Muscle layer of duodenum (tissue), 2 donors: ENCODE measurements around the gene KIAA1217.

Experiments used
- H3K27ac ChIP-seq: one replicate; pipeline ENCODE4 v1.7.0; 2013; ENCODE audit warnings: mild to moderate bottlenecking, low read length
- H3K27me3 ChIP-seq: one replicate; pipeline ENCODE4 v1.7.0; 2013; ENCODE audit warnings: low read depth, mild to moderate bottlenecking, control low read depth, low read length
- H3K36me3 ChIP-seq, 2 donors: one replicate each; pipeline ENCODE4 v1.7.0; 2013; ENCODE audit warnings: low read length in 2 of 2, control low read depth in 1 of 2, mild to moderate bottlenecking in 1 of 2; ENCODE audit not compliant: insufficient read depth in 2 of 2, control insufficient read depth in 1 of 2
- H3K4me1 ChIP-seq, 2 donors: one replicate each; pipeline ENCODE4 v1.7.0; 2013; ENCODE audit warnings: low read length in 2 of 2, mild to moderate bottlenecking in 2 of 2, control low read depth in 1 of 2, moderate library complexity in 1 of 2; ENCODE audit not compliant: insufficient read depth in 2 of 2, control insufficient read depth in 1 of 2
- H3K4me3 ChIP-seq, 2 donors: one replicate each; pipeline ENCODE4 v1.7.0; 2013; ENCODE audit warnings: low read length in 2 of 2, low read depth in 1 of 2, mild to moderate bottlenecking in 1 of 2
- H3K9me3 ChIP-seq, 2 donors: one replicate each; pipeline ENCODE4 v1.7.0; 2013; ENCODE audit warnings: low read length in 2 of 2, control low read depth in 1 of 2, mild to moderate bottlenecking in 1 of 2; ENCODE audit not compliant: control insufficient read depth in 1 of 2
- donor health status: healthy.

Gene KIAA1217

DNA sequence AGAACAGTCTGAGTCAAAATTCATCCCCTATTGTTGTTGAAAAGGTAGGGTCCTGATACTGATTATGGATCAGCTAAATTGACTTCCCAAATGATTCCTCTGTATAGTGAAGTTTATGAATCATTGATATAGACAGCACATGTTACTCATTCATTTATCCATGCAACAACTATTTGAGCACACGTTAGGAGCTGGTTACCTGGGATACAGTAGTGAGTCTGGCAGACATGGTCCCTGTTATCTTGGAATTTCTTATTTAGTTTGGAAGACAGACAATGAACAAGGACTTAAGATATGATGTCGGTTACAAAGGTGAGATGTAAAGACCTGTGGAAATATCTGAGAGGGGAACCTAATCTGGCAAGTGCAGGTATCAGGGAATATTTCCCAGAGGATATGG lies 28.0 kb upstream of the KIAA1217 start:
- no peaks in the 10 kb centered on the region for H3K36me3 ChIP-seq
- H3K27ac ChIP-seq, result no peak overlapping the region
- H3K27me3 ChIP-seq, result no peaks in the 10 kb centered on the region
- no peaks in the 10 kb centered on the region for H3K4me1 ChIP-seq
- H3K9me3 ChIP-seq, result peaks cover 0 to 8% of the 10 kb centered on the region in 2 donors
- no peak overlapping the region for H3K4me3 ChIP-seq

- Histone ChIP-seq H3K36me3 (no peaks in the 10 kb centered on the region), H3K9me3 (no peaks in the 10 kb centered on the region), H3K27ac (no peak overlapping the region)
Observed at GRCh38 chr10:24184455-24184854, 24.5 kb upstream of the KIAA1217 start.

DNA sequence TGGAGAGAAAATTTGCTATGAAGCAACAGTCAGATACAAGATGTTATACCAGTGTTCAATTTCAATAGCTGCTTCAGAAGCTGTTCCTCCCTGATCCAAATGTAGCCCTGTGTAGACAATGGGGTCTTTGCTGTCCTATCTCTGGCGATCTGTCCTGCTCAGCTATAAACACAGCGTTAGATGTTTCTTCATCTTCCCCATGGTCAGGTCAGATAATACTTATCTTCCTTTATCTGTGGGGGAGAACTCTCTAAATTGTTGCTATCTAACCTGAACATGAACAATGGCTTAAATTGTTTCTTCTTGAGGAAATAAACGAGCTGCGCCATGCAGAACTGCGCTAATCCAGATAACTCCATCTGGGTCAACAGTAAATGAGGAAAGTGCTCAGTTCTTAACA lies 15.6 kb upstream of the KIAA1217 start:
- H3K27me3 ChIP-seq, result no peaks in the 10 kb centered on the region
- no peaks in the 10 kb centered on the region for H3K9me3 ChIP-seq
- no peaks in the 10 kb centered on the region for H3K36me3 ChIP-seq
- peaks cover 0 to 8% of the 10 kb centered on the region in 2 donors for H3K4me1 ChIP-seq
- H3K4me3 ChIP-seq, result no peak overlapping the region
- no peak overlapping the region for H3K27ac ChIP-seq

More at GRCh38 chr10:24184455-24184854, 24.5 kb upstream of the KIAA1217 start:
- Histone ChIP-seq H3K4me3 (no peak overlapping the region), H3K27me3 (no peaks in the 10 kb centered on the region), H3K4me1 (no peaks in the 10 kb centered on the region)

GRCh38 chr10:24197263-24197662 lies 11.7 kb upstream of the KIAA1217 start:
- Histone ChIP-seq H3K9me3 (no peaks in the 10 kb centered on the region), H3K27me3 (no peaks in the 10 kb centered on the region), H3K4me1 (peaks cover 0 to 8% of the 10 kb centered on the region in 2 donors), H3K36me3 (no peaks in the 10 kb centered on the region), H3K4me3 (no peak overlapping the region), H3K27ac (no peak overlapping the region)

GRCh38 chr10:24201503-24202180 lies 7.3 kb upstream of the KIAA1217 start:
- Histone ChIP-seq H3K9me3 (no peaks in the 10 kb centered on the region), H3K4me3 (no peak overlapping the region), H3K36me3 (no peaks in the 10 kb centered on the region), H3K4me1 (peaks cover 0 to 3% of the 10 kb centered on the region in 2 donors), H3K27ac (no peak overlapping the region), H3K27me3 (no peaks in the 10 kb centered on the region)

DNA sequence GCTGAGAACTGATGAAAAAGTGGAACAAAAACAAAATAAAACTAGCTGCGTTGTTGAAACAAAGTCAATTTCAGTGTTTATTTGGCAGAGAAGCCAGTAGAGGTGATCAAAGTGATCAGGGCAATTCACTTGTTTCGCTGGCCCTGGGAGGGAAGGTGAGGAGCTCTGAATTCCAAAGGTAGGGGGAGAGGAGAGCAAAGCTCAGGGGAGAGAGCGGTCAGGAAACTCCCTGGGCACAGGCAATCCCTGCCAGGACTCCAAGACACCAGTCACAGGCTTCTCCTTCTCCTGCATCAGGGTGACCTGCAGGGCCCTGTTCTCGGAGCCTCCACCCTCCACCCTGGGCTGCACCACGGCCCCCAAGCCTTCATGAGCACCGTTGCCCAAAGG lies 6.8 kb upstream of the KIAA1217 start:
- Histone ChIP-seq H3K27me3 (no peaks in the 10 kb centered on the region), H3K9me3 (no peaks in the 10 kb centered on the region), H3K36me3 (no peaks in the 10 kb centered on the region), H3K4me3 (no peak overlapping the region), H3K27ac (no peak overlapping the region), H3K4me1 (no peaks in the 10 kb centered on the region)

GRCh38 chr10:24205821-24206220 lies 3.1 kb upstream of the KIAA1217 start:
- H3K4me1 ChIP-seq, result peaks cover 5 to 10% of the 10 kb centered on the region in 2 donors
- no peaks in the 10 kb centered on the region for H3K9me3 ChIP-seq
- no peaks in the 10 kb centered on the region for H3K27me3 ChIP-seq
- H3K4me3 ChIP-seq, result no peak overlapping the region
- H3K36me3 ChIP-seq, result no peaks in the 10 kb centered on the region
- H3K27ac ChIP-seq, result no peak overlapping the region

DNA sequence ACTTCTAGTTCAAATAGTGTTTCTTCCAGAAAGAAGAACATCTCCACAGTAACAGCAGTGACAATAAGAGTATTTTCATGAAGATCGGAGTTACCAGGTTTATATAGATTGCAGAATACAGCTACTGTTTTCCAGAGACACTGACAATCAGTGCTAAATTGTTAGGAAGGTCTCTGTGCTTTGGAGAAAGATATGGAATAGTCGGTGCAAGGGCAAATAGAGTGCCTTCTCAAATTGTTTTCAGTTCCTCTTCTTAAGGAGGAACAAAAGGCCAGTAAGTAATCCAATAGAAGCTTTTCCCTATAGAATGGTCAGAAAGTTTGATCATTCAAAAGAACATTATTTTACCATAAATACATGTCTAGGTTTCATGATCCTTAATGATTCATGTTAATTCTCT lies 2.6 kb upstream of the KIAA1217 start:
- Histone ChIP-seq H3K4me1 (peaks cover 5 to 10% of the 10 kb centered on the region in 2 donors), H3K36me3 (no peaks in the 10 kb centered on the region), H3K27ac (no peak overlapping the region), H3K27me3 (no peaks in the 10 kb centered on the region), H3K9me3 (no peaks in the 10 kb centered on the region), H3K4me3 (no peak overlapping the region)

DNA sequence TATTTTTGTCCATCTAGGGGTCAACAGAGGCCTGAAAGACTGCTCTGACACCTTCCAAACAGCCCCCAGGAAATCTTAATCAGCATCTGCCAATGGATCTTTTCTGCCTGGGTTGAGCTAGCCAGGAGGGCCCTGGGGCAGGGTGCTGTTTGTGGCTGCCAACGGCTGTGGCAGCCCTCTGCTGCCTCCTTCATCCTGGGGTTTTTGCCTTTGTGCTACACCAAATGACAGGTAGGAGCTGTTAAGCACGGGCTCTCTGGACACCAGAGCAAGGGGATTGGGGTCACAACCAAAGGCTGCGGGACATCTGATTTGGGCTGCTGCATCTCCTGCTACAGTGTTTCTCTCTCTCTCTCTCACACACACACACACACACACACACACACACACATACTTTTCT lies 2.0 kb upstream of the KIAA1217 start:
- H3K27me3 ChIP-seq, result no peaks in the 10 kb centered on the region
- H3K4me1 ChIP-seq, result peaks cover 5 to 10% of the 10 kb centered on the region in 2 donors
- H3K27ac ChIP-seq, result peak overlapping the region; percentile 80
- H3K4me3 ChIP-seq, result no peak overlapping the region
- H3K9me3 ChIP-seq, result no peaks in the 10 kb centered on the region
- no peaks in the 10 kb centered on the region for H3K36me3 ChIP-seq

GRCh38 chr10:24207341-24207740 lies 1.6 kb upstream of the KIAA1217 start:
- peak overlapping the region in 1 of 2 donors; percentile 77 for H3K4me3 ChIP-seq
- H3K4me1 ChIP-seq, result peaks cover 5 to 10% of the 10 kb centered on the region in 2 donors
- no peaks in the 10 kb centered on the region for H3K36me3 ChIP-seq
- no peaks in the 10 kb centered on the region for H3K9me3 ChIP-seq
- H3K27me3 ChIP-seq, result no peaks in the 10 kb centered on the region
- peak overlapping the region; percentile 80 for H3K27ac ChIP-seq

DNA sequence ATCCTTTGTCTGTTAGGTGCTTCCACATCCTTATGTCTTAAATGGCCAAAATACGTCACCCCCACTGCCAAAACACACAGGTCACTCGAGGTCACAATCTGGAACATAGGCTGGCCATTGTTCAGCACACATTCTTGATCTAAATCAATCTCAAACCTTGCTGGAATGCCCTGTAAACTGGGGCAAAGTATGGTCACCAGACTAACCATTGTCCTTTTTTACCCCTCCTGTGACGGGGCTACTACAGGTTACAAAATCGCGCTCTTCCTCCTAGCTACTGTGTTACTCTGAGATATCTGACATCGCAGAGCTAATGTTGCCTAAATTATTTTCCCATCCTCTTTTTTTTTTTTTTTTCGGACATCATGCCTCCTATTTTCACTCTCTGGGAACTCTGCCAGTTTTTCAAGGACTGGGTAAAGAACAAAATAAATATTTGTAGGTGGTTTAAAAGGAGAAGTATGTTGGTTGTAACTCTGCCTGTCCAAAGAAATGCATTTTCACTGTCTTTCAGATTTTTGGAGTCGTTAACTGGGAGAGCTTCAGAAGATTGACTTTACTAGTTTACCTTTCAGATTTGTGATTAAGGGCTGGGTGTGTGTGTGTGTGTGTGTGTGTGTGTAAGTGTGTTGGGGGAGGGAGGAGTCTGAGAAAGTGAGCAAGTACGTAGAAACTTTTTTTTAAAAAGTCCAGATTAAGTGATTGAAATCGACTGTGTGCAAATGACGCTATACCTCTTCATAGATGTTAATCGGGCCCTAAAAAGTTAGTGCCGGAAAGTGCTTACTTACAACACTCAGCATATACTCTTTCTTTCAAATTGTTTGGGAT lies 942 bp upstream of the KIAA1217 start:
- Histone ChIP-seq H3K27me3 (no peaks in the 10 kb centered on the region), H3K9me3 (no peaks in the 10 kb centered on the region), H3K36me3 (no peaks in the 10 kb centered on the region), H3K4me3 (peak overlapping the region; percentile 73 to 77), H3K4me1 (peaks cover 5 to 10% of the 10 kb centered on the region in 2 donors), H3K27ac (peak overlapping the region; percentile 80)
